ENCODE data around the gene RASSF10.

RASSF10 gene

DNA sequence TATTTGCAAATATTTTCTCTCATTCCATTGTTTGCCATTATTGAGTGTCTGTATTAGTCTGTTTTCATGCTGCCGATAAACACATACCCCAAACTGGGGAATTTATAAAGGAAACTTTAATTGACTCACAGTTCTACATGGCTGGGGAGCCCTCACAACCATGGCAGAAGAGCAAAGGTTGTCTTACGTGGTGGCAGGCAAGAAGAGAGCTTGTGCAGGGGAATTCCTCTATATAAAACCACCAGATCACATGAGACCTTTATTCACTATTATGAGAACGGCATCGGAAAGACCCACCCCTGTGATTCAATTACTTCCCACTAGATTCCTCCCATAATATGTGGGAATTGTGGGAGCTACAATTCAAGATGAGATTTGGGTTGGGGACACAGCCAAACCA is 10.2 kb downstream of the RASSF10 start:
- H4K20me1 ChIP-seq (ENCODE audit: insufficient read depth, low read length): no peaks in the 10 kb centered on the region
- no peaks in the 10 kb centered on the region for H3K4me1 ChIP-seq (ENCODE audit: low read length)
- peaks cover 17% of the 10 kb centered on the region for H3K27me3 ChIP-seq (ENCODE audit: low read depth, low read length)
- H3K79me2 ChIP-seq (ENCODE audit: low read length): no peaks in the 10 kb centered on the region
- no peak for TF ChIP-seq EZH2phosphoT487 (IDR thresholded peaks at IDR 0.05; ENCODE audit: low read depth)
- TF ChIP-seq, protein P1, sequence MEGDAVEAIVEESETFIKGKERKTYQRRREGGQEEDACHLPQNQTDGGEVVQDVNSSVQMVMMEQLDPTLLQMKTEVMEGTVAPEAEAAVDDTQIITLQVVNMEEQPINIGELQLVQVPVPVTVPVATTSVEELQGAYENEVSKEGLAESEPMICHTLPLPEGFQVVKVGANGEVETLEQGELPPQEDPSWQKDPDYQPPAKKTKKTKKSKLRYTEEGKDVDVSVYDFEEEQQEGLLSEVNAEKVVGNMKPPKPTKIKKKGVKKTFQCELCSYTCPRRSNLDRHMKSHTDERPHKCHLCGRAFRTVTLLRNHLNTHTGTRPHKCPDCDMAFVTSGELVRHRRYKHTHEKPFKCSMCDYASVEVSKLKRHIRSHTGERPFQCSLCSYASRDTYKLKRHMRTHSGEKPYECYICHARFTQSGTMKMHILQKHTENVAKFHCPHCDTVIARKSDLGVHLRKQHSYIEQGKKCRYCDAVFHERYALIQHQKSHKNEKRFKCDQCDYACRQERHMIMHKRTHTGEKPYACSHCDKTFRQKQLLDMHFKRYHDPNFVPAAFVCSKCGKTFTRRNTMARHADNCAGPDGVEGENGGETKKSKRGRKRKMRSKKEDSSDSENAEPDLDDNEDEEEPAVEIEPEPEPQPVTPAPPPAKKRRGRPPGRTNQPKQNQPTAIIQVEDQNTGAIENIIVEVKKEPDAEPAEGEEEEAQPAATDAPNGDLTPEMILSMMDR (IDR thresholded peaks at IDR 0.05; ENCODE audit: low read depth, low read length): no peak
- H3K9me3 ChIP-seq (ENCODE audit: insufficient read depth, low read length): no peaks in the 10 kb centered on the region
- H3K27ac ChIP-seq (ENCODE audit: low read length): no peak overlapping the region
- no peaks in the 10 kb centered on the region for H3K36me3 ChIP-seq (replicated peaks; ENCODE audit: low read depth, low read length)
- H3K4me2 ChIP-seq (ENCODE audit: low read length): no peak overlapping the region
- no peak overlapping the region for H3K4me3 ChIP-seq (ENCODE audit: low read length)
- H3K9ac ChIP-seq (ENCODE audit: low read length): no peak overlapping the region
- H2AFZ ChIP-seq (ENCODE audit: low read depth, low read length): no peak overlapping the region

DNA sequence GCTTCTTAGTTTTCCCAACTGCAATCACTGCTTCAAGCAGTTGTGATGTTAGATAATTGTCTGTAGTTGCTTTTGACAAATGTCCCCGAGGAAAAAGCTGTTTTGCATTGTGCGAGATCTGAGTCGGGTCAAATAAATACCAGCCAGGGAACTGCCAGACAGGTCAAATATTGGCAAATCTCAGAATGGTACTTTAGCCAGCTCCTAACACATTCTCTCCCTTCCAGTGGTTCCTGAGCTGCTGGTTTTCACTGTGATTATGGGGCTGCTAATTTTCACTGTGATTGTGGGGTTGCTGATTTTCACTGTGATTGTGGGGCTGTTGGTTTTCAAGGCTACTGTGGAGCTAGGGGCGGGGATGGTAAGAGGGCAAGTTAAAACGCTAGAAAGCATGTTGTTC is 14.3 kb downstream of the RASSF10 start:
- no peak for TF ChIP-seq EZH2phosphoT487 (IDR thresholded peaks at IDR 0.05; ENCODE audit: low read depth)
- TF ChIP-seq, protein P1 (IDR thresholded peaks at IDR 0.05; ENCODE audit: low read depth, low read length): no peak
- Histone ChIP-seq H3K4me1 (ENCODE audit: low read length) (0 out of 2 replicates have a peak, but pooled peaks cover 3% of the 10 kb centered on the region), H4K20me1 (ENCODE audit: insufficient read depth, low read length) (no peaks in the 10 kb centered on the region), H2AFZ (ENCODE audit: low read depth, low read length) (no peak overlapping the region), H3K36me3 (replicated peaks; ENCODE audit: low read depth, low read length) (no peaks in the 10 kb centered on the region), H3K9ac (ENCODE audit: low read length) (no peak overlapping the region), H3K4me2 (ENCODE audit: low read length) (no peak overlapping the region), H3K9me3 (ENCODE audit: insufficient read depth, low read length) (no peaks in the 10 kb centered on the region), H3K4me3 (ENCODE audit: low read length) (no peak overlapping the region), H3K79me2 (ENCODE audit: low read length) (no peaks in the 10 kb centered on the region), H3K27ac (ENCODE audit: low read length) (no peak overlapping the region), H3K27me3 (ENCODE audit: low read depth, low read length) (peaks cover 9% of the 10 kb centered on the region; the same call in 1 of the 2 replicates)

GRCh38 chr11:13026722-13027121 is 17.6 kb downstream of the RASSF10 start:
- Histone ChIP-seq H3K9me3 (ENCODE audit: insufficient read depth, low read length) (no peaks in the 10 kb centered on the region), H3K4me3 (ENCODE audit: low read length) (no peak overlapping the region), H3K27me3 (ENCODE audit: low read depth, low read length) (peaks cover 30% of the 10 kb centered on the region; the same call in 1 of the 2 replicates), H3K27ac (ENCODE audit: low read length) (no peak overlapping the region), H3K4me1 (ENCODE audit: low read length) (0 out of 2 replicates have a peak, but pooled peaks cover 3% of the 10 kb centered on the region), H3K79me2 (ENCODE audit: low read length) (no peaks in the 10 kb centered on the region), H2AFZ (ENCODE audit: low read depth, low read length) (no peak overlapping the region), H4K20me1 (ENCODE audit: insufficient read depth, low read length) (no peaks in the 10 kb centered on the region), H3K36me3 (replicated peaks; ENCODE audit: low read depth, low read length) (no peaks in the 10 kb centered on the region), H3K9ac (ENCODE audit: low read length) (no peak overlapping the region), H3K4me2 (ENCODE audit: low read length) (no peak overlapping the region)
- TF ChIP-seq, protein P1 (IDR thresholded peaks at IDR 0.05; ENCODE audit: low read depth, low read length): no peak
- no peak for TF ChIP-seq EZH2phosphoT487 (IDR thresholded peaks at IDR 0.05; ENCODE audit: low read depth)

GRCh38 chr11:13028322-13028721 is 19.2 kb downstream of the RASSF10 start:
- H4K20me1 ChIP-seq (ENCODE audit: insufficient read depth, low read length): no peaks in the 10 kb centered on the region
- H3K4me3 ChIP-seq (ENCODE audit: low read length): no peak overlapping the region
- no peak overlapping the region for H3K4me2 ChIP-seq (ENCODE audit: low read length)
- H3K27ac ChIP-seq (ENCODE audit: low read length): no peak overlapping the region
- no peaks in the 10 kb centered on the region for H3K36me3 ChIP-seq (replicated peaks; ENCODE audit: low read depth, low read length)
- TF ChIP-seq, protein P1 (IDR thresholded peaks at IDR 0.05; ENCODE audit: low read depth, low read length): no peak
- TF ChIP-seq EZH2phosphoT487 (IDR thresholded peaks at IDR 0.05; ENCODE audit: low read depth): no peak
- H3K9me3 ChIP-seq (ENCODE audit: insufficient read depth, low read length): no peaks in the 10 kb centered on the region
- 0 out of 2 replicates have a peak, but pooled peaks cover 3% of the 10 kb centered on the region for H3K4me1 ChIP-seq (ENCODE audit: low read length)
- no peaks in the 10 kb centered on the region for H3K79me2 ChIP-seq (ENCODE audit: low read length)
- H3K9ac ChIP-seq (ENCODE audit: low read length): no peak overlapping the region
- H2AFZ ChIP-seq (ENCODE audit: low read depth, low read length): no peak overlapping the region
- H3K27me3 ChIP-seq (ENCODE audit: low read depth, low read length): peaks cover 30% of the 10 kb centered on the region; the same call in 1 of the 2 replicates
